IMR-90 (cell line): Measurements from ENCODE around the gene ARFIP1. TPM values are rescaled to one million over a fixed set of nuclear protein-coding genes. Genes with fewer than 3 reads are reported as not detected.
"Not testable (repeated sequence)": the region's sequence is repeated elsewhere in the genome, so short reads cannot be mapped to it uniquely, and the experiment has no call there.

Source experiments
- ATAC-seq: fragments of 200-7000 bp; cut with Tn5 transposase; 2 replicates; pipeline ENCODE4 v1.9.1; 2020; ENCODE audit warnings: low read depth, mild to moderate bottlenecking, moderate library complexity
- BruUV-seq: library from RNA; stranded (reverse); fragments of 400-500 nt; replicated peaks from 2 replicates; lab custom pipeline; 2021; lab: Mats Ljungman, UMichigan
- CTCF ChIA-PET: fragments of 300-600 bp; formaldehyde crosslinking; extraction: SDS; loops from one replicate; lab custom pipeline; 2021; ENCODE audit warnings: antibody characterized with exemption; lab: Yijun Ruan, JAX
- POLR2A ChIA-PET: fragments of 300-600 bp; sonication (Branson Sonifier 250); formaldehyde crosslinking; loops from one replicate; lab custom pipeline; 2022; ENCODE audit warnings: antibody characterized with exemption; ENCODE audit not compliant: unreplicated experiment; lab: Charles Lee
- DNase-seq: peaks from one replicate; pipeline ENCODE4 v3.0.0; 2013
- H2AFZ ChIP-seq: replicated peaks from 2 replicates; pipeline ENCODE3; 2013; ENCODE audit warnings: low read length, mild to moderate bottlenecking; ENCODE audit not compliant: poor library complexity
- H2AK5ac ChIP-seq: 2 replicates; pipeline ENCODE4 v1.6.1; 2013; ENCODE audit warnings: low read depth, low read length, inconsistent platforms
- H2AK9ac ChIP-seq: replicated peaks from 2 replicates; pipeline ENCODE3; 2013; ENCODE audit warnings: mild to moderate bottlenecking, low read depth, low read length, moderate library complexity; ENCODE audit not compliant: poor library complexity
- H2BK120ac ChIP-seq: 2 replicates; pipeline ENCODE4 v1.6.1; 2013; ENCODE audit warnings: low read depth, low read length, inconsistent platforms
- H2BK15ac ChIP-seq: 3 replicates; pipeline ENCODE4 v1.6.1; 2013; ENCODE audit warnings: low read depth, low read length, inconsistent platforms
- H2BK20ac ChIP-seq: 2 replicates; pipeline ENCODE4 v1.6.1; 2013; ENCODE audit warnings: low read depth, mild to moderate bottlenecking, inconsistent platforms, low read length, moderate library complexity
- H2BK5ac ChIP-seq: 2 replicates; pipeline ENCODE4 v1.6.1; 2013; ENCODE audit warnings: mild to moderate bottlenecking, low read depth, low read length, inconsistent platforms; ENCODE audit not compliant: poor library complexity, severe bottlenecking
- H3K14ac ChIP-seq: replicated peaks from 2 replicates; pipeline ENCODE4 v1.6.1; 2013; ENCODE audit warnings: low read depth, low read length, inconsistent platforms
- H3K18ac ChIP-seq: 2 replicates; pipeline ENCODE4 v1.6.1; 2013; ENCODE audit warnings: low read depth, low read length, control low read depth
- H3K23ac ChIP-seq: 2 replicates; pipeline ENCODE4 v1.6.1; 2013; ENCODE audit warnings: low read depth, low read length, inconsistent platforms
- H3K27ac ChIP-seq: 2 replicates; pipeline ENCODE4 v1.5.1; 2013; ENCODE audit warnings: mild to moderate bottlenecking, control low read depth, low read length; ENCODE audit not compliant: insufficient read depth
- H3K27me3 ChIP-seq: 2 replicates; pipeline ENCODE4 v1.6.1; 2013; ENCODE audit warnings: low read length; ENCODE audit not compliant: control insufficient read depth, insufficient read depth
- H3K36me3 ChIP-seq: 2 replicates; pipeline ENCODE4 v1.6.1; 2013; ENCODE audit warnings: low read length, mixed read lengths; ENCODE audit not compliant: control insufficient read depth, insufficient read depth
- H3K4ac ChIP-seq: 2 replicates; pipeline ENCODE4 v1.6.1; 2013; ENCODE audit warnings: low read depth, low read length, inconsistent platforms
- H3K4me1 ChIP-seq: 2 replicates; pipeline ENCODE4 v1.6.1; 2013; ENCODE audit warnings: low read length, mixed read lengths; ENCODE audit not compliant: control insufficient read depth, insufficient read depth
- H3K4me2 ChIP-seq: 2 replicates; pipeline ENCODE4 v1.6.1; 2013; ENCODE audit warnings: low read depth, mild to moderate bottlenecking, control low read depth, low read length, moderate library complexity
- H3K4me3 ChIP-seq: 2 replicates; pipeline ENCODE4 v1.5.1; 2013; ENCODE audit warnings: low read depth, mild to moderate bottlenecking, control low read depth, low read length, moderate library complexity; ENCODE audit not compliant: insufficient read depth
- H3K56ac ChIP-seq: 2 replicates; pipeline ENCODE4 v1.6.1; 2013; ENCODE audit warnings: low read length, inconsistent platforms; ENCODE audit not compliant: insufficient read depth; ENCODE audit errors: extremely low read depth
- H3K79me1 ChIP-seq, 2 experiments: 2 replicates each; pipeline ENCODE4 v1.6.1; 2013; ENCODE audit warnings: low read length in 2 of 2, inconsistent platforms in 1 of 2, low read depth in 1 of 2
- H3K9ac ChIP-seq: 2 replicates; pipeline ENCODE4 v1.6.1; 2013; ENCODE audit warnings: low read depth, low read length, control low read depth
- H3K9me1 ChIP-seq: 2 replicates; pipeline ENCODE4 v1.6.1; 2013; ENCODE audit warnings: low read length, inconsistent platforms; ENCODE audit not compliant: insufficient read depth
- H3K9me3 ChIP-seq: 2 replicates; pipeline ENCODE4 v1.6.1; 2013; ENCODE audit warnings: low read length; ENCODE audit not compliant: control insufficient read depth, insufficient read depth
- H4K20me1 ChIP-seq: 2 replicates; pipeline ENCODE4 v1.6.1; 2013; ENCODE audit warnings: low read length, inconsistent platforms; ENCODE audit not compliant: insufficient read depth
- H4K5ac ChIP-seq: 2 replicates; pipeline ENCODE4 v1.6.1; 2013; ENCODE audit warnings: mild to moderate bottlenecking, low read depth, low read length, control low read depth
- H4K8ac ChIP-seq, 2 experiments: 2 replicates each; pipeline ENCODE4 v1.6.1; 2013; ENCODE audit warnings: low read depth in 2 of 2, low read length in 2 of 2, control low read depth in 1 of 2, inconsistent platforms in 1 of 2
- H4K91ac ChIP-seq: 2 replicates; pipeline ENCODE4 v1.6.1; 2013; ENCODE audit warnings: low read depth, low read length, inconsistent platforms; ENCODE audit not compliant: insufficient read depth
- BHLHE40 ChIP-seq: fragments of 150-350 bp; IDR thresholded peaks from 2 replicates; pipeline ENCODE4 v1.6.1; 2016; ENCODE audit warnings: mild to moderate bottlenecking, low read depth, low read length
- CEBPB ChIP-seq: IDR thresholded peaks from 2 replicates; pipeline ENCODE4 v1.6.1; 2012; ENCODE audit warnings: low read depth, low read length, improper control_type of control experiment
- CHD1 ChIP-seq: IDR thresholded peaks from 2 replicates; pipeline ENCODE4 v1.6.1; 2012; ENCODE audit warnings: low read depth, low read length, improper control_type of control experiment
- MAFK ChIP-seq: IDR thresholded peaks from 2 replicates; pipeline ENCODE4 v1.6.1; 2012; ENCODE audit warnings: low read depth, low read length, improper control_type of control experiment
- MXI1 ChIP-seq: IDR thresholded peaks from 2 replicates; pipeline ENCODE4 v1.6.1; 2012; ENCODE audit warnings: low read depth, mild to moderate bottlenecking, low read length, moderate library complexity, borderline replicate concordance
- NFE2L2 ChIP-seq: fragments of 150-350 bp; IDR thresholded peaks from 2 replicates; pipeline ENCODE4 v1.6.1; 2016; ENCODE audit warnings: low read depth, mild to moderate bottlenecking, low read length
- POLR2A ChIP-seq: IDR thresholded peaks from 2 replicates; pipeline ENCODE4 v1.6.1; 2012; ENCODE audit warnings: mild to moderate bottlenecking, low read depth, low read length
- RCOR1 ChIP-seq: IDR thresholded peaks from 2 replicates; pipeline ENCODE4 v1.6.1; 2012; ENCODE audit warnings: mild to moderate bottlenecking, low read length, improper control_type of control experiment; ENCODE audit not compliant: insufficient replicate concordance
- RFX5 ChIP-seq: IDR thresholded peaks from 2 replicates; pipeline ENCODE4 v1.8.0; 2012; ENCODE audit warnings: low read depth, mild to moderate bottlenecking, low read length, moderate library complexity
- WGBS, 2 experiments: methylation state at CpG; one replicate each; pipeline versions ENCODE4 v1.1.5 to v1.1.7; 2013; ENCODE audit warnings: missing lambda C conversion rate in 2 of 2; ENCODE audit not compliant: insufficient read length in 1 of 2; ENCODE audit errors: extremely low coverage in 2 of 2; 5-methylcytosine and 5-hydroxymethylcytosine counted together
- dilution Hi-C: fragments of 300-500 bp; cut with HindIII; formaldehyde crosslinking; loops from one replicate; pipeline ENCODE4 v1.14.3; 2018; ENCODE audit warnings: low sequenced_read_pairs; ENCODE audit not compliant: unreplicated experiment
- in situ Hi-C: fragments of 300-500 bp; cut with MboI; formaldehyde crosslinking; loops from 3 replicates; pipeline ENCODE4 v1.14.3; 2019; ENCODE audit warnings: low sequenced_read_pairs, inconsistent platforms, mixed read lengths
- intact Hi-C: fragments of 100-400 bp; cut with micrococcal nuclease; formaldehyde crosslinking; loops from 2 replicates; pipeline ENCODE4 v1.10.0; 2022
- polyA plus RNA-seq, 3 experiments: library from polyadenylated mRNA; depleted of rRNA; stranded (reverse); fragments of >200 nt; gene quantifications; 2 replicates each; pipeline ENCODE4 v1.2.3, GENCODE V29; 2012; ENCODE audit warnings: low replicate concordance in 1 of 3
- total RNA-seq: library from RNA; depleted of rRNA; stranded (reverse); fragments of >200 nt; gene quantifications from 2 replicates; pipeline ENCODE4 v1.2.3, GENCODE V29; 2012
- TF ChIP-seq, protein P1 (sequence below): conservative IDR thresholded peaks from 2 replicates; pipeline ENCODE4 v1.5.1; 2012; ENCODE audit warnings: mild to moderate bottlenecking, low read depth, low read length, improper control_type of control experiment

The ARFIP1 gene
- total and polyA plus RNA-seq, 2 of the 4 experiments (the other 2 are of a cell fraction): 12.7 to 30.5 TPM

DNA sequence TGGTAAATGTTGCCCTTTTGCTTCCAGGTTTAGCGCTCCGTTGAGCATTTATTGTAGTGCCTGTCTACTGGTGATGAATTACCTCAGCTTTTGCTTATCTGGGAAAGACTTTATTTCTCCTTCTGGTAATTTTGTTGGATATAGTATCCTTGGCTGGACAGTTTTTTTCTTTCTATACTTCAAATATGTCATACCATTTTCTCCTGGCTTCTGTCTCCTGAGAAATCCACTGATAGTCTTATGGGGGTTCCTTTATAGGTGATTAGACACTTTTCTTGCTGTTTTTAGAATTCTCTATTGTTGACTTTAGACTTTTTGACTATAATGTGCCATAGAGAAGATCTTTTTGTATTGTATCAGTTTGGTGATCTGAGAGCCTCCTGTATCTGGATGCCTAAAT, 73.5 kb downstream of the ARFIP1 start:
- POLR2A ChIA-PET: no interaction called here
- WGBS, 2 experiments: no CpG with 5 or more reads among the region's 2 CpGs
- dilution Hi-C loops: no loop called here

DNA sequence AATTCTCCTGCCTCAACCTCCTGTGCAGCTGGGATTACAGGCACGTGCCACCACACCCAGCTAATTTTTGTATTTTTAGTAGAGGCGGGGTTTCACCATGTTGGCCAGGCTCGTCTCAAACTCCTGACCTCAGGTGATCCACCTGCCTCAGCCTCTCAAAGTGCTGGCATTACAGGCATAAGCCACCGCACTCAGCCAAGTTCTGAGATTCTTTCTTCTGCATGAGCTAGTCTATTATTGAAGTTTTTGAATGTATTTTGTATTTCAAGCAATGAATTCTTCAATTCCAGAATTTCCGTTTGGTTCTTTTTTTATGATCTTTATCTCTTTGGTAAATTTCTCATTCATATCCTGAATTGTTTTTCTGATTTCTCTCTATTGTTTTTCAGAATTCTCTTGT, 74.3 kb downstream of the ARFIP1 start:
- H2BK120ac ChIP-seq, BruUV-seq, POLR2A ChIA-PET, H2BK15ac ChIP-seq, dilution Hi-C loops, H3K27me3 ChIP-seq, H3K36me3 ChIP-seq, H3K9me1 ChIP-seq, H3K56ac ChIP-seq, H4K5ac ChIP-seq, H3K18ac ChIP-seq, H3K4me2 ChIP-seq, H3K4ac ChIP-seq, ATAC-seq, H3K9me3 ChIP-seq, H4K20me1 ChIP-seq, H2AK9ac ChIP-seq, H3K4me1 ChIP-seq, in situ Hi-C loops, H3K27ac ChIP-seq, H4K91ac ChIP-seq, CTCF ChIA-PET, H3K4me3 ChIP-seq, H2AK5ac ChIP-seq, H3K9ac ChIP-seq, H2BK20ac ChIP-seq, H4K8ac ChIP-seq, H2BK5ac ChIP-seq, H3K14ac ChIP-seq, intact Hi-C loops, H2AFZ ChIP-seq, DNase-seq, H3K23ac ChIP-seq: not testable (repeated sequence)
- 100% methylated on average over 1 of the region's 5 CpGs; no CpG with 5 or more reads in 1 of the 2 experiments for WGBS, 2 experiments
- peaks cover 23 to 32% of the 10 kb centered on the region in 2 experiments for H3K79me1 ChIP-seq

More for the DNA sequence above, 73.5 kb downstream of the ARFIP1 start:
- no peak overlapping the region for H4K5ac ChIP-seq
- H2BK20ac ChIP-seq: no peak overlapping the region
- no peak overlapping the region for H3K4me3 ChIP-seq
- H3K4ac ChIP-seq: no peak overlapping the region
- H2AK9ac ChIP-seq: no peak overlapping the region
- H3K14ac ChIP-seq: no peak overlapping the region
- H2BK120ac ChIP-seq: no peak overlapping the region
- no peaks in the 10 kb centered on the region for H3K36me3 ChIP-seq
- H3K79me1 ChIP-seq: peaks cover 23 to 32% of the 10 kb centered on the region in 2 experiments
- DNase-seq: no peak
- CTCF ChIA-PET: no interaction called here
- H4K91ac ChIP-seq: no peak overlapping the region
- H3K9ac ChIP-seq: no peak overlapping the region
- no peak overlapping the region for H4K8ac ChIP-seq
- BruUV-seq: no TSS peak
- in situ Hi-C loops: no loop called here
- TF ChIP-seq NFE2L2 (no peak), CEBPB (no peak), POLR2A (no peak), RCOR1 (no peak), MXI1 (no peak), RFX5 (no peak), BHLHE40 (no peak), MAFK (no peak), CHD1 (no peak)
- TF ChIP-seq, protein P1, sequence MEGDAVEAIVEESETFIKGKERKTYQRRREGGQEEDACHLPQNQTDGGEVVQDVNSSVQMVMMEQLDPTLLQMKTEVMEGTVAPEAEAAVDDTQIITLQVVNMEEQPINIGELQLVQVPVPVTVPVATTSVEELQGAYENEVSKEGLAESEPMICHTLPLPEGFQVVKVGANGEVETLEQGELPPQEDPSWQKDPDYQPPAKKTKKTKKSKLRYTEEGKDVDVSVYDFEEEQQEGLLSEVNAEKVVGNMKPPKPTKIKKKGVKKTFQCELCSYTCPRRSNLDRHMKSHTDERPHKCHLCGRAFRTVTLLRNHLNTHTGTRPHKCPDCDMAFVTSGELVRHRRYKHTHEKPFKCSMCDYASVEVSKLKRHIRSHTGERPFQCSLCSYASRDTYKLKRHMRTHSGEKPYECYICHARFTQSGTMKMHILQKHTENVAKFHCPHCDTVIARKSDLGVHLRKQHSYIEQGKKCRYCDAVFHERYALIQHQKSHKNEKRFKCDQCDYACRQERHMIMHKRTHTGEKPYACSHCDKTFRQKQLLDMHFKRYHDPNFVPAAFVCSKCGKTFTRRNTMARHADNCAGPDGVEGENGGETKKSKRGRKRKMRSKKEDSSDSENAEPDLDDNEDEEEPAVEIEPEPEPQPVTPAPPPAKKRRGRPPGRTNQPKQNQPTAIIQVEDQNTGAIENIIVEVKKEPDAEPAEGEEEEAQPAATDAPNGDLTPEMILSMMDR: no peak
- H3K18ac ChIP-seq: no peak overlapping the region
- no peaks in the 10 kb centered on the region; the same call in 1 of the 2 replicates for H4K20me1 ChIP-seq
- peaks cover 4% of the 10 kb centered on the region for H3K9me1 ChIP-seq
- H3K4me1 ChIP-seq: peaks cover 2% of the 10 kb centered on the region
- no peaks in the 10 kb centered on the region for H3K27me3 ChIP-seq
- no peak overlapping the region for H3K27ac ChIP-seq
- H3K56ac ChIP-seq: no peak overlapping the region
- H3K4me2 ChIP-seq: no peak overlapping the region
- H3K23ac ChIP-seq: no peak overlapping the region
- peaks cover 9% of the 10 kb centered on the region for H3K9me3 ChIP-seq
- no peak for ATAC-seq
- no peak overlapping the region for H2BK15ac ChIP-seq
- no peak overlapping the region for H2BK5ac ChIP-seq
- intact Hi-C loops: loop anchor here (1.0 kb wide), 1 partner anchor 8 kb away; no protein-coding TSS in a partner anchor
- no peak overlapping the region for H2AFZ ChIP-seq
- no peak overlapping the region for H2AK5ac ChIP-seq
